ENCODE results near the gene BACE2. TPM values are rescaled to one million over a fixed set of nuclear protein-coding genes. Genes with fewer than 3 reads are reported as not detected.
"Not testable (repeated sequence)": the region's sequence is repeated elsewhere in the genome, so short reads cannot be mapped to it uniquely, and the experiment has no call there.

The BACE2 gene
- total RNA-seq, 2 donors from 2014 or later = 1.3 TPM; not detected in 1

GRCh38 chr21:41236352-41236973 lies 68.5 kb downstream of the BACE2 start:
- no peak for ATAC-seq
- no peak overlapping the region for H3K27ac Mint-ChIP-seq
- H3K36me3 Mint-ChIP-seq = no peaks in the 10 kb centered on the region
- DNase-seq (ENCODE audit: low spot score in 2 of 2) = no peak
- H3K9me3 Mint-ChIP-seq = no peaks in the 10 kb centered on the region

DNA sequence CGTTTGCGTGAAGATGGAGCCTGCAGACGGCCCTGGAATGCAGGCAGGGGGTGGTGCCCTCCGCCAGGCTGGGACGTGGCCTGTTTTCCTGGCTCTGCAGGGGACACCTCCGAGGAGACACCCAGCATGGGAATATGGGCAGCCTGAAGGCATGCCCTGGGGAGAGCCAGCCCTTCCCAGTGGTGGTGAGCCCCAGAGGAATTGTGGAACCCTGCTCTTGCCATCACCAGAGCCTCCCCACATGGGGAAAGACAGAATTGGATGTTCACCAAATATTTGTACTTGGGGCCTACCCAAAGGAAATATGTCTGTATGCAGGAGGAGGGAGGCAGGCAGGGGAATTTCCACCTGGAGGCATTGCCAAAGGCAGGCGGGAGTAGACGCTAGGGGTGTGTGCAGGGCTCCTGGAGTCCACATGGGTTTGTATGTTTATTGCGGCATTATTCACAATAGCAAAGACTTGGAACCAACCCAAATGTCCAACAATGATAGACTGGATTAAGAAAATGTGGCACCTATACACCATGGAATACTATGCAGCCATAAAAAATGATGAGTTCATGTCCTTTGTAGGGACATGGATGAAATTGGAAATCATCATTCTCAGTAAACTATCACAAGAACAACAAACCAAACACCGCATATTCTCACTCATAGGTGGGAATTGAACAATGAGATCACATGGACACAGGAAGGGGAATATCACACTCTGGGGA lies 70.3 kb downstream of the BACE2 start:
- not testable (repeated sequence) for H3K9me3 Mint-ChIP-seq, H3K27ac Mint-ChIP-seq, ATAC-seq

DNA sequence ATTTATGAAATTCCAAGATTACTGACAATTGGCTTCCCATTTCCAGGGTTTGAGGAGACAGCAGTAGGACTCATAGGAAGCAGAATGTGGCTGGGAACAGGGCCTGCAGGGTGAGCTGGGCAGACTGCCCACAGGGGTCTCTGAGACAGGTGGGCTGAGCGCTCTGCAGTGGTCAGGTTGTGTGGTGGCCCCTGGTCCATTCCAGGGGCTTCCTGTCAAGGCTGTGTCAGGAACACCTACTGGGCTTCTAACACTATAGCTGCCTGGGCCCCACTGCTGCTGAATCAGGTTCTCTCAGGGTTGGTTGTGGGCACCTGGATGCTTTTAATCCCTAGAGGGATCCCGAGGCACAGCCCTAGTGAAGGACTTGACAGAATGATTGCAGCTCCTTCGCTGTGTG lies 72.1 kb downstream of the BACE2 start:
- ATAC-seq (no peak), DNase-seq (ENCODE audit: low spot score in 2 of 2) (no peak)
- Mint-ChIP-seq H3K9me3 (no peaks in the 10 kb centered on the region), H3K27ac (no peak overlapping the region), H3K36me3 (no peaks in the 10 kb centered on the region)

More for the DNA sequence above, 70.3 kb downstream of the BACE2 start:
- not testable (repeated sequence) for H3K36me3 Mint-ChIP-seq; DNase-seq (ENCODE audit: low spot score in 2 of 2)

GRCh38 chr21:41241341-41241740 lies 73.4 kb downstream of the BACE2 start:
- no peaks in the 10 kb centered on the region for H3K36me3 Mint-ChIP-seq

GRCh38 chr21:41242238-41242829 lies 74.4 kb downstream of the BACE2 start:
- ATAC-seq (no peak), DNase-seq (ENCODE audit: low spot score in 2 of 2) (no peak)
- Mint-ChIP-seq H3K27ac (no peak overlapping the region), H3K36me3 (no peaks in the 10 kb centered on the region), H3K9me3 (no peaks in the 10 kb centered on the region)

More at GRCh38 chr21:41241341-41241740, 73.4 kb downstream of the BACE2 start:
- ATAC-seq (no peak), DNase-seq (ENCODE audit: low spot score in 2 of 2) (no peak)
- H3K27ac Mint-ChIP-seq = peak overlapping the region in 1 of 2 donors; percentile 75
- H3K9me3 Mint-ChIP-seq = no peaks in the 10 kb centered on the region

- H3K27ac Mint-ChIP-seq = no peak overlapping the region
Observed at GRCh38 chr21:41243107-41243506, 75.1 kb downstream of the BACE2 start.

DNA sequence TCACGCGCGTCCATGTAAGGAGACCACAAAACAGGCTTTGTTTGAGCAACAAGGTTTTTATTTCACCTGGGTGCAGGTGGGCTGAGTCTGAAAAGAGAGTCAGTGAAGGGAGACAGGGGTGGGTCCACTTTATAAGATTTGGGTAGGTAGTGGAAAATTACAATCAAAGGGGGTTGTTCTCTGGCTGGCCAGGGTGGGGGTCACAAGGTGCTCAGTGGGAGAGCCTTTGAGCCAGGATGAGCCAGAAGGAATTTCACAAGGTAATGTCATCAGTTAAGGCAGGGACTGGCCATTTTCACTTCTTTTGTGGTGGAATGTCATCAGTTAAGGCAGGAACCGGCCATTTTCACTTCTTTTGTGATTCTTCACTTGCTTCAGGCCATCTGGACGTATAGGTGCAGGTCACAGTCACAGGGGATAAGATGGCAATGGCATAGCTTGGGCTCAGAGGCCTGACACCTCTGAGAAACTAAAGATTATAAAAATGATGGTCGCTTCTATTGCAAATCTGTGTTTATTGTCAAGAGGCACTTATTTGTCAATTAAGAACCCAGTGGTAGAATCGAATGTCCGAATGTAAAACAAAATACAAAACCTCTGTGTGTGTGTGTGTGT lies 76.4 kb downstream of the BACE2 start:
- H3K36me3 Mint-ChIP-seq; ATAC-seq; H3K27ac Mint-ChIP-seq; H3K9me3 Mint-ChIP-seq; DNase-seq (ENCODE audit: low spot score in 2 of 2): not testable (repeated sequence)

More at GRCh38 chr21:41243107-41243506, 75.1 kb downstream of the BACE2 start:
- DNase-seq (ENCODE audit: low spot score in 2 of 2) = no peak
- ATAC-seq = no peak
- no peaks in the 10 kb centered on the region for H3K36me3 Mint-ChIP-seq
- no peaks in the 10 kb centered on the region for H3K9me3 Mint-ChIP-seq

DNA sequence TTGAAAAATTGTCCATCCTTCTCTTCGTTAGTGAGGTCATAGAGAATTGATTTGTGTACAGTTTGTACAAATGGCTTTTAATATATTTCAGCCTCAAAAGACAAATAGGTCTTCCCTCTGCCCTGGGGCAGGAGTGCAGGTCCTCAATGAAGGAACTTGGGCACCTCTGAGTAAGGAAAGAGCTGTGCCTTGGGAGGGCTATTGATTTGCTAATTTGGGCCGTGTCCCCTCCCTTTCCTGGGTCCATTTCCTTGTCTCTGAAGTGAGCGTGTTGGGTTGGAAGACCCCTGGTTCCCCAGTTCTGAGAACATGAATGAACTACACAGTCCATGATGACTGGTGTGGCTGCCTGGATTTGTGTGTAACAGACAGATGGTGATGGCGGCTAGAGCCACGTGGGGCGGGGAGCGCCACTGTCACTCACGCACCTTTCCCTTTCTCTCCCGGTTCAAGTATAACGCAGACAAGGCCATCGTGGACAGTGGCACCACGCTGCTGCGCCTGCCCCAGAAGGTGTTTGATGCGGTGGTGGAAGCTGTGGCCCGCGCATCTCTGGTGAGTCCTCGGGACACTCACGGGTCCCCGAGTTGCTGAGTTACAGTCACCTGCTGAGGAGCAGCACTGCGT lies 77.7 kb downstream of the BACE2 start:
- Mint-ChIP-seq H3K36me3 (no peaks in the 10 kb centered on the region), H3K9me3 (no peaks in the 10 kb centered on the region), H3K27ac (no peak overlapping the region)
- DNase-seq (ENCODE audit: low spot score in 2 of 2) = no peak
- ATAC-seq = no peak

DNA sequence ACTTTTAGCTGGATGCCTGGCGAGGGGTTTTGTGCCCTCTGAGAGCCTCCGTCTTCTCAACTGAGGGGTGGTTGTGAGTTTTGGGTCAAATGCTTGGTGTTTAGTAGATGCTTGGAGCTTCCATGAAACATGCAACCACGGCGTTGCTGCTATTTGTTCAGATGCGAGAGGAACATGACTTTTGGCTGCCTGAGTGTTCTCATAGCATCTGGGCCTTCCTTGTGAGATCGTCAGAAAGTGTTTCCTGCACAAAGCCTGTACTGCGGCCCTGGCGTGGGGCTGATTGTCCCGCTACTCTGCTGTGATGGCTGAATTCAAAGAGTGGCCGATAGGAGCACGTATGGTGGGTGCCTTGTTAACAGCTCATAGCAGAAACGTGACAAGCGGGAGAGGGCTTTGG lies 78.8 kb downstream of the BACE2 start:
- Mint-ChIP-seq H3K36me3 (no peaks in the 10 kb centered on the region), H3K27ac (no peak overlapping the region), H3K9me3 (no peaks in the 10 kb centered on the region)
- ATAC-seq (no peak), DNase-seq (ENCODE audit: low spot score in 2 of 2) (no peak)

GRCh38 chr21:41247561-41248545 lies 79.9 kb downstream of the BACE2 start:
- Mint-ChIP-seq H3K36me3 (no peaks in the 10 kb centered on the region), H3K9me3 (no peaks in the 10 kb centered on the region), H3K27ac (no peak overlapping the region)
- ATAC-seq (no peak), DNase-seq (ENCODE audit: low spot score in 2 of 2) (no peak)

DNA sequence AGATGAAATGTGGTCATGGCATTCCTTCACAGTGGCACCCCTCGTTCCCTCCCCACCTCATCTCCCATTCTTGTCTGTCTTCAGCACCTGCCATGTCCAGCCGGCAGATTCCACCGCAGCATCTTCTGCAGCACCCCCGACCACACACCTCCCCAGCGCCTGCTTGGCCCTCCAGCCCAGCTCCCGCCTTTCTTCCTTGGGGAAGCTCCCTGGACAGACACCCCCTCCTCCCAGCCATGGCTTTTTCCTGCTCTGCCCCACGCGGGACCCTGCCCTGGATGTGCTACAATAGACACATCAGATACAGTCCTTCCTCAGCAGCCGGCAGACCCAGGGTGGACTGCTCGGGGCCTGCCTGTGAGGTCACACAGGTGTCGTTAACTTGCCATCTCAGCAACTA lies 81.5 kb downstream of the BACE2 start:
- DNase-seq (ENCODE audit: low spot score in 2 of 2) (no peak), ATAC-seq (no peak)
- Mint-ChIP-seq H3K9me3 (peaks cover 4 to 5% of the 10 kb centered on the region in 2 donors), H3K27ac (no peak overlapping the region), H3K36me3 (peaks cover 0 to 6% of the 10 kb centered on the region in 2 donors)

- H3K27ac Mint-ChIP-seq = peak overlapping the region in 1 of 2 donors; percentile 77
- no peak for DNase-seq (ENCODE audit: low spot score in 2 of 2)
- peaks cover 12% of the 10 kb centered on the region in 2 donors for H3K9me3 Mint-ChIP-seq
- peaks cover 0 to 12% of the 10 kb centered on the region in 2 donors for H3K36me3 Mint-ChIP-seq
- ATAC-seq = no peak
Observed at GRCh38 chr21:41250519-41250918, 82.6 kb downstream of the BACE2 start.

DNA sequence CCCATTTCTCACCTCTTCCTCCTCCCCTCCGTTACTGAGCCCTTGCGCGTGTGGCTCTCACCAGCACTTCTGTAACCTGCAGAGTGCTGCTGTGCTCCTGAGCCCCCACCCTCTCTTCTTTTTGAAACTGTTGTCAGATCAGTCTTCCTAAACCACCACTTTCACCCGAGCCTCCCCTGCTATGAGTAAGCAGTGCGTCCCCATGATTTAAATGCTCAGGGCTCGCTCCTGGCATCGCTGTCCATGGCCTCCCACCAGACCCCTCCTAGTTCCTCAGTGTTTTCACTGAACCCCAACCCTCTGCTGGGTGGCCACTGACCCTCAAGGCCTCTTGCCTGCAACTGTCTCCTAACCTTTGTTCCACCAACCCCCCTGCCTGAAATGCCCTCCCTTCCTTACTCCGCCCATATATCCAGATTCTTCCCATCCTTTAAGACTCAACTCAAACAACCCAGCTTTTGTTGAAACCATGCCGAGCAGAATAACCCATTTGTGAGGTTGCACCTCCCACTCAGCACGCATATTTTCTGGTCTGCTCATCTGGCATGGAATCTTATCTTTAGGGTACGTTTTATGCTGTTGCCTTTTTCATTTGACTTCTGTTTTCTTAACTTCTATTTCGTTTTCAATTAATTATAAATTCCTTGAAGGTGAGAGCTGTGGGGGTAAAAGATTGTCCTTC lies 84.1 kb downstream of the BACE2 start:
- Mint-ChIP-seq H3K36me3 (peaks cover 0 to 15% of the 10 kb centered on the region in 2 donors), H3K27ac (no peak overlapping the region), H3K9me3 (peaks cover 14 to 22% of the 10 kb centered on the region in 2 donors)
- DNase-seq (ENCODE audit: low spot score in 2 of 2) (no peak), ATAC-seq (no peak)

GRCh38 chr21:41254090-41254700 lies 86.2 kb downstream of the BACE2 start:
- DNase-seq (ENCODE audit: low spot score in 2 of 2) = no peak
- ATAC-seq = peak in 1 of 2 donors; percentile 20
- Mint-ChIP-seq H3K9me3 (peaks cover 16 to 23% of the 10 kb centered on the region in 2 donors), H3K36me3 (peaks cover 0 to 17% of the 10 kb centered on the region in 2 donors), H3K27ac (no peak overlapping the region)

GRCh38 chr21:41255190-41255589 lies 87.2 kb downstream of the BACE2 start:
- no peak for ATAC-seq
- DNase-seq (ENCODE audit: low spot score in 2 of 2) = no peak
- Mint-ChIP-seq H3K36me3 (peaks cover 0 to 17% of the 10 kb centered on the region in 2 donors), H3K27ac (no peak overlapping the region), H3K9me3 (peaks cover 16 to 23% of the 10 kb centered on the region in 2 donors)

Data from activated naive CD4-positive, alpha-beta T cell treated with anti-CD3 and anti-CD28 coated beads, Interleukin-2, amount 50 U/mL, for 72 hours (primary cell).